Neutrophil (primary cell): Measurements from ENCODE around the gene DKC1.

ENCODE experiments used
- H3K27ac ChIP-seq: fragments of 200-600 bp; sonication (generic); 2 replicates; pipeline ENCODE4 v1.5.1; 2016; ENCODE audit warnings: mild to moderate bottlenecking, moderate library complexity
- H3K27me3 ChIP-seq: fragments of 200-600 bp; sonication (generic); 2 replicates; pipeline ENCODE4 v1.6.0; 2016; ENCODE audit warnings: mild to moderate bottlenecking
- H3K36me3 ChIP-seq: fragments of 200-600 bp; sonication (generic); 2 replicates; pipeline ENCODE4 v1.5.1; 2017
- H3K4me1 ChIP-seq, 2 experiments: fragments of 200-600 bp in 1 of 2; sonication (generic) in 1 of 2; 1 replicate in 1 of 2; 2 replicates in 1 of 2; pipeline versions ENCODE4 v1.5.1 to v1.6.1; 2013 to 2016; ENCODE audit warnings: low read depth in 1 of 2, low read length in 1 of 2, mild to moderate bottlenecking in 1 of 2, moderate library complexity in 1 of 2; ENCODE audit not compliant: control insufficient read depth in 1 of 2, insufficient read depth in 1 of 2
- H3K4me3 ChIP-seq, 2 experiments: fragments of 200-600 bp in 1 of 2; sonication (generic) in 1 of 2; 1 replicate in 1 of 2; 2 replicates in 1 of 2; pipeline ENCODE4 v1.5.1; 2013 to 2016; ENCODE audit warnings: low read depth in 1 of 2, low read length in 1 of 2, mild to moderate bottlenecking in 1 of 2, moderate library complexity in 1 of 2
- H3K9me3 ChIP-seq: fragments of 200-600 bp; sonication (generic); 2 replicates; pipeline ENCODE4 v1.5.1; 2016
- CTCF ChIP-seq: fragments of 200-600 bp; sonication (generic); IDR thresholded peaks from 2 replicates; pipeline ENCODE4 v1.5.1; 2016; ENCODE audit warnings: antibody characterized with exemption

DKC1 gene

GRCh38 chrX:154737136-154737535, 25.5 kb upstream of the DKC1 start:
- Histone ChIP-seq H3K4me3 (no peak overlapping the region), H3K27ac (peak overlapping the region; percentile 86), H3K36me3 (no peaks in the 10 kb centered on the region), H3K27me3 (no peaks in the 10 kb centered on the region), H3K9me3 (no peaks in the 10 kb centered on the region), H3K4me1 (peaks cover 83 to 89% of the 10 kb centered on the region in 2 experiments)
- no peak for TF ChIP-seq CTCF

- TF ChIP-seq CTCF: no peak
- H3K9me3 ChIP-seq: no peaks in the 10 kb centered on the region
- no peaks in the 10 kb centered on the region for H3K27me3 ChIP-seq
- H3K27ac ChIP-seq: peak overlapping the region; percentile 86
- H3K4me3 ChIP-seq: no peak overlapping the region
- H3K4me1 ChIP-seq: peaks cover 72 to 79% of the 10 kb centered on the region in 2 experiments
- H3K36me3 ChIP-seq: no peaks in the 10 kb centered on the region
Observed at GRCh38 chrX:154738011-154738738, 24.5 kb upstream of the DKC1 start.

GRCh38 chrX:154739952-154740465, 22.7 kb upstream of the DKC1 start:
- no peaks in the 10 kb centered on the region for H3K9me3 ChIP-seq
- H3K36me3 ChIP-seq: no peaks in the 10 kb centered on the region
- no peaks in the 10 kb centered on the region for H3K27me3 ChIP-seq
- H3K4me3 ChIP-seq: no peak overlapping the region
- H3K4me1 ChIP-seq: peaks cover 54 to 61% of the 10 kb centered on the region in 2 experiments
- TF ChIP-seq CTCF: no peak
- H3K27ac ChIP-seq: peak overlapping the region; percentile 60

- Histone ChIP-seq H3K27me3 (no peaks in the 10 kb centered on the region), H3K36me3 (no peaks in the 10 kb centered on the region), H3K4me1 (peaks cover 32 to 41% of the 10 kb centered on the region in 2 experiments), H3K4me3 (no peak overlapping the region), H3K9me3 (no peaks in the 10 kb centered on the region), H3K27ac (no peak overlapping the region)
- no peak for TF ChIP-seq CTCF
Observed at GRCh38 chrX:154742613-154743012, 20.1 kb upstream of the DKC1 start.

- peak overlapping the region; percentile 64 to 67 for H3K4me3 ChIP-seq
- H3K27me3 ChIP-seq: no peaks in the 10 kb centered on the region
- H3K27ac ChIP-seq: peak overlapping the region; percentile 88
- H3K9me3 ChIP-seq: no peaks in the 10 kb centered on the region
- peak; percentile 72 for TF ChIP-seq CTCF
- H3K36me3 ChIP-seq: no peaks in the 10 kb centered on the region
- H3K4me1 ChIP-seq: peaks cover 25 to 32% of the 10 kb centered on the region in 2 experiments
Observed at GRCh38 chrX:154748712-154749339, 13.8 kb upstream of the DKC1 start.
